RCC 7860 (cell line): ENCODE measurements around the gene TMPRSS13.

Experiments
- DNase-seq: peaks from one replicate; pipeline ENCODE4 v3.0.0-alpha.2; 2015; ENCODE audit warnings: low spot score
- FAIRE-seq: peaks from 2 replicates; lab custom pipeline; 2012; peaks lifted over from hg19 to GRCh38; lab: Jason Lieb, UNC

The TMPRSS13 gene

GRCh38 chr11:117860139-117860538 lies 69.1 kb downstream of the TMPRSS13 start:
- FAIRE-seq: no peak
- DNase-seq: no peak

- FAIRE-seq (no peak), DNase-seq (no peak)
Measured at GRCh38 chr11:117859488-117860112, 69.6 kb downstream of the TMPRSS13 start.

- FAIRE-seq (no peak), DNase-seq (no peak)
Measured at GRCh38 chr11:117859061-117859460, 70.1 kb downstream of the TMPRSS13 start.

- DNase-seq (no peak), FAIRE-seq (no peak)
Measured at GRCh38 chr11:117857734-117858414, 71.3 kb downstream of the TMPRSS13 start.

- DNase-seq (no peak), FAIRE-seq (no peak)
Measured at GRCh38 chr11:117855912-117856651, 73.1 kb downstream of the TMPRSS13 start.

GRCh38 chr11:117855186-117855845 lies 73.9 kb downstream of the TMPRSS13 start:
- DNase-seq: no peak
- FAIRE-seq: no peak

- no peak for DNase-seq
- FAIRE-seq: no peak
Measured at GRCh38 chr11:117852309-117852708, 76.9 kb downstream of the TMPRSS13 start.

- FAIRE-seq (no peak), DNase-seq (no peak)
Measured at GRCh38 chr11:117851852-117852251, 77.3 kb downstream of the TMPRSS13 start.

- no peak for DNase-seq
- no peak for FAIRE-seq
Measured at GRCh38 chr11:117851106-117851505, 78.1 kb downstream of the TMPRSS13 start.
